PFSK-1 (cell line): ENCODE data around the gene GGTLC1.

Experiments
- FOXP2 ChIP-seq: optimal IDR thresholded peaks from 2 replicates; pipeline ENCODE3; 2011; ENCODE audit warnings: borderline replicate concordance, control low read depth, inconsistent platforms; ENCODE audit not compliant: insufficient read depth; ENCODE audit errors: extremely low read length, extremely low read depth
- POLR2AphosphoS5 ChIP-seq: IDR thresholded peaks from 2 replicates; pipeline ENCODE4 v1.6.1; 2012; ENCODE audit warnings: low read depth, mild to moderate bottlenecking, control low read depth, low read length, moderate library complexity
- SIN3A ChIP-seq: IDR thresholded peaks from 2 replicates; pipeline ENCODE4 v1.6.1; 2012; ENCODE audit warnings: mild to moderate bottlenecking, low read length, moderate library complexity, borderline replicate concordance; ENCODE audit not compliant: insufficient read depth
- TAF1 ChIP-seq: IDR thresholded peaks from 2 replicates; pipeline ENCODE4 v1.6.1; 2012; ENCODE audit warnings: low read length, control low read depth, borderline replicate concordance; ENCODE audit not compliant: insufficient read depth
- TF ChIP-seq, protein P1 (sequence below), 2 experiments: IDR thresholded peaks; 2 replicates each; pipeline versions ENCODE4 v1.6.1 to v1.8.0; 2011 to 2012; ENCODE audit warnings: low read depth in 2 of 2, low read length in 2 of 2, control low read depth in 1 of 2, inconsistent platforms in 1 of 2, mild to moderate bottlenecking in 1 of 2, moderate library complexity in 1 of 2; ENCODE audit not compliant: insufficient read depth in 1 of 2

Gene GGTLC1

DNA sequence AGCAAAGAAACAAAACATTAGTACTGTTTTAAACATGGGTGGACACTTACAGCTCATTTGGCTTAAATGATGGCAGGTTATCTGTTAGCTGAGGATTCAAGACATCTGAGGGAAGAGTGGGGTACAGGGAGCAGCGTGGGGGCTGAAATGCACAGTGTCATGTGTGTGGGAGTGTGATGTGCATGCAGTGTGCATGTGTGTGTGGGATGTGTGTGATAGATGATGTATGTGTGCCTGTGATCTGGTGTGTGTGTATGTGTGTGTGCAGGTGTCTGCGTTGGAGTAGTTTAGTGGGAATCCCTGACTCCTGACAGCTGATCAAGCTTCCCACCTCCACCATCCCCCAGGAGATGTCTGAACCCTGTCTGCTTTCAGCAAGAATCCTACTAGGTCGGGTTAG is 25.4 kb upstream of the GGTLC1 start:
- TF ChIP-seq, protein P1, sequence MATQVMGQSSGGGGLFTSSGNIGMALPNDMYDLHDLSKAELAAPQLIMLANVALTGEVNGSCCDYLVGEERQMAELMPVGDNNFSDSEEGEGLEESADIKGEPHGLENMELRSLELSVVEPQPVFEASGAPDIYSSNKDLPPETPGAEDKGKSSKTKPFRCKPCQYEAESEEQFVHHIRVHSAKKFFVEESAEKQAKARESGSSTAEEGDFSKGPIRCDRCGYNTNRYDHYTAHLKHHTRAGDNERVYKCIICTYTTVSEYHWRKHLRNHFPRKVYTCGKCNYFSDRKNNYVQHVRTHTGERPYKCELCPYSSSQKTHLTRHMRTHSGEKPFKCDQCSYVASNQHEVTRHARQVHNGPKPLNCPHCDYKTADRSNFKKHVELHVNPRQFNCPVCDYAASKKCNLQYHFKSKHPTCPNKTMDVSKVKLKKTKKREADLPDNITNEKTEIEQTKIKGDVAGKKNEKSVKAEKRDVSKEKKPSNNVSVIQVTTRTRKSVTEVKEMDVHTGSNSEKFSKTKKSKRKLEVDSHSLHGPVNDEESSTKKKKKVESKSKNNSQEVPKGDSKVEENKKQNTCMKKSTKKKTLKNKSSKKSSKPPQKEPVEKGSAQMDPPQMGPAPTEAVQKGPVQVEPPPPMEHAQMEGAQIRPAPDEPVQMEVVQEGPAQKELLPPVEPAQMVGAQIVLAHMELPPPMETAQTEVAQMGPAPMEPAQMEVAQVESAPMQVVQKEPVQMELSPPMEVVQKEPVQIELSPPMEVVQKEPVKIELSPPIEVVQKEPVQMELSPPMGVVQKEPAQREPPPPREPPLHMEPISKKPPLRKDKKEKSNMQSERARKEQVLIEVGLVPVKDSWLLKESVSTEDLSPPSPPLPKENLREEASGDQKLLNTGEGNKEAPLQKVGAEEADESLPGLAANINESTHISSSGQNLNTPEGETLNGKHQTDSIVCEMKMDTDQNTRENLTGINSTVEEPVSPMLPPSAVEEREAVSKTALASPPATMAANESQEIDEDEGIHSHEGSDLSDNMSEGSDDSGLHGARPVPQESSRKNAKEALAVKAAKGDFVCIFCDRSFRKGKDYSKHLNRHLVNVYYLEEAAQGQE (IDR thresholded peaks at IDR 0.05; ENCODE audit: insufficient read depth in 1 of 2, low read depth in 2 of 2, low read length in 2 of 2): no peak
- TF ChIP-seq FOXP2 (no peak), SIN3A (no peak), POLR2AphosphoS5 (no peak), TAF1 (no peak)

DNA sequence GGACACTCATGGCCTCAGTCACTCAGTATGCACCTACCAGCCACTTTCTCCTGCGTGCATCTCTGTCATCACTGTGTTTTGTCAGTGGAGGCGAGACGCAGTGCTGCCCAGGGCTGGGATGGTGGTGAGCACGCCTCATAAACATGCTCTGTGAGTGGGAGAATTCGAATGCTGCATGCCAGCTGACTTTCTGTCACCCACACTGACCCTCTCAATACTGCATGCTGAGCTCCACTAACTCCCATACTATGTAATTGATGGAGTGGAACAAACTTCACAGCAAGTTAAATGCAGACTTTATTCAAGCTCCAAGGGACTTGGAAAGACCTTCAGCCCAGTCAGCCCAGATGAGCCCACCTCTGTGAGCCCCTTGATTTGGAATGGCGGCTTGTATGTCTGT is 22.7 kb upstream of the GGTLC1 start:
- TF ChIP-seq TAF1 (no peak), POLR2AphosphoS5 (no peak), FOXP2 (no peak), SIN3A (no peak)
- TF ChIP-seq, protein P1 (IDR thresholded peaks at IDR 0.05; ENCODE audit: insufficient read depth in 1 of 2, low read depth in 2 of 2, low read length in 2 of 2): no peak

DNA sequence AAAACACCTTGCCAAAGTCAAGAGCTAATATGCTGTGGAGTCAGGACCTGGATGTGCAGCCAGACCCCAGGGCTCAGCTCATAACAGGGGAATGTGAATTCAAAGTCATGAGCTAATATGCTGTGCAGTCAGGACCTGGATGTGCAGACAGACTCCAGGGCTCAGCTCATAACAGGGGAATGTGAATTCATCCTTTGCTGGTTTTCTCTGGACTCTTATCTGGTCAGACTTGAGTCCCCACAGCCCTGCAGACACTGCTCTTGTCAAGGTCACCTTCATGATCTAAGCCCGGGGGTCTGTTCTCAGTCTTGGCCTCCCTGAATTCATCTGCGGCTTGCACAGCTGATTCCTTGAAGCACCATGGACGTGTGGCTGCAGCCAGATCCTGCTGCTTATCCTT is 19.2 kb upstream of the GGTLC1 start:
- TF ChIP-seq, protein P1 (IDR thresholded peaks at IDR 0.05; ENCODE audit: insufficient read depth in 1 of 2, low read depth in 2 of 2, low read length in 2 of 2): no peak
- TF ChIP-seq POLR2AphosphoS5 (no peak), SIN3A (no peak), TAF1 (no peak), FOXP2 (no peak)

DNA sequence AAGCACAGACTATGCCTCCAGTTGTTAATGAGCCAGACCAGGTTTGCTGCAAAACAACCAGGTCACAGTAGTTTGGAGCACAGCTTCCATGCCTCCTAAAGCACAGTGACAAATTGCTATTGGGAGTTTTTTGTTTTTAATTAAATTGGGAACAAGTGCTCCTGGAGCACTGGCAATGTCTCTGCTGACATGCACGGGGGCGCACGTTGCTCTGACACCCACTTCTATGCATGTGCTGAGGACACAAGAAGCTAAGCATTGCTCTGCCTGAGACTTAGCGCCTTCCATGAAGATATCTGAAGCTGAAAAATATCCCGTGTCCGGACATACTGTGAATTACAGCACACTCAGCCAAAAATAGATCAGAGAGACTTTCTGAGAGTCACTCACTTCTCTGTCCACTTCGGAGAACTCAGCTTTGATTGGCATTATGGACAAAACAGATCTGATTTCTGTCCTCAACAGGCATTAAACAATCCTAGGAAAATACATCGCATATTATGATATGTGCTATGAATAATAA is 18.6 kb upstream of the GGTLC1 start:
- no peak for TF ChIP-seq SIN3A
- TF ChIP-seq TAF1: no peak
- TF ChIP-seq POLR2AphosphoS5: no peak
- TF ChIP-seq FOXP2: no peak
- TF ChIP-seq, protein P1 (IDR thresholded peaks at IDR 0.05; ENCODE audit: insufficient read depth in 1 of 2, low read depth in 2 of 2, low read length in 2 of 2): no peak

DNA sequence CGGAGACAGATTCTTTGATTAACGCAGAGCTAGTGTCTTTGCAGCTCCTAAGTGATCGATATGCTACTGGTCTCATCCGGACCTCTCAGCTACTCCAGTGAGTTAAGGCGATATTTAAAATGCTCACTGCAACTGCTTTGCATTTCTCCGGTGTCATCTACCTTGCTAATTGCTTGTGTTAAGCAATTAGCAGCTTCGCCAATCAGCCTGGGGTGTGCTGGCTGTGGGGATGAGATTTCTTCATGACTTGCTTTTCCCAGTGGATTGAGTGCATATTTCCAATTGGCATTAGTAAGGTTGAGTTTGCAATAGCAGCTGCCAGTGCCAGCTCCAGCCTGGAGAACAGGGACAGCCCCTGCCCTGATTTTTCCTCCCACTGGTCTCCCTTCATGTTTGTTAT is 18.0 kb upstream of the GGTLC1 start:
- no peak for TF ChIP-seq FOXP2
